ENCODE results near the gene ESRRG.

Gene ESRRG

GRCh38 chr1:216580538-216581057 lies 142.6 kb downstream of the ESRRG start:
- Histone ChIP-seq H4K8ac (ENCODE audit: low read depth, low read length) (no peak overlapping the region), H2BK15ac (ENCODE audit: low read length) (no peak overlapping the region), H3K4ac (ENCODE audit: low read length) (no peak overlapping the region), H2BK5ac (ENCODE audit: low read length) (no peak overlapping the region), H3K4me1 (ENCODE audit: control insufficient read depth in 2 of 2, insufficient read depth in 1 of 2, low read depth in 1 of 2, low read length in 2 of 2) (peaks cover 8% of the 10 kb centered on the region in 2 donors), H3K14ac (ENCODE audit: low read length) (no peak overlapping the region), H3K4me3 (ENCODE audit: low read length in 2 of 2) (no peak overlapping the region), H3K9me3 (replicated peaks in 1 of 2; ENCODE audit: control insufficient read depth in 2 of 2, insufficient read depth in 1 of 2, low read depth in 1 of 2, low read length in 2 of 2) (peaks cover 4 to 5% of the 10 kb centered on the region in 2 donors), H3K4me2 (ENCODE audit: insufficient read depth, low read length, poor library complexity, severe bottlenecking) (no peak overlapping the region), H2BK12ac (ENCODE audit: low read length) (no peak overlapping the region), H4K91ac (ENCODE audit: low read depth, low read length, poor library complexity) (no peak overlapping the region), H3K79me1 (ENCODE audit: low read depth, low read length) (no peaks in the 10 kb centered on the region), H2AFZ (ENCODE audit: low read length) (no peak overlapping the region), H2AK5ac (ENCODE audit: low read depth, low read length) (no peak overlapping the region), H3K27me3 (ENCODE audit: control insufficient read depth in 3 of 3, insufficient read depth in 3 of 3, low read depth in 1 of 3, low read length in 3 of 3) (no peaks in the 10 kb centered on the region), H3K36me3 (replicated peaks in 1 of 2; ENCODE audit: control insufficient read depth in 2 of 2, insufficient read depth in 2 of 2, low read length in 2 of 2) (no peaks in the 10 kb centered on the region), H3K27ac (replicated peaks; ENCODE audit: low read length) (no peak overlapping the region), H3K9ac (ENCODE audit: low read depth, low read length, poor library complexity) (no peak overlapping the region), H3K23ac (ENCODE audit: low read depth, low read length, poor library complexity) (no peak overlapping the region), H3K18ac (ENCODE audit: low read length) (no peak overlapping the region), H2BK120ac (ENCODE audit: low read depth, low read length) (no peak overlapping the region)
- DNase-seq (ENCODE audit: low spot score), result no peak
- no CpG with 5 or more reads among the region's 2 CpGs for WGBS, 2 donors (ENCODE audit: extremely low coverage in 2 of 2, insufficient read length in 2 of 2, insufficient replicate concordance in 1 of 2)

- H3K4me1 ChIP-seq (ENCODE audit: control insufficient read depth in 2 of 2, insufficient read depth in 1 of 2, low read depth in 1 of 2, low read length in 2 of 2), result peaks cover 0 to 6% of the 10 kb centered on the region in 2 donors
- H3K4me2 ChIP-seq (ENCODE audit: insufficient read depth, low read length, poor library complexity, severe bottlenecking), result no peak overlapping the region
- no peak overlapping the region for H2AFZ ChIP-seq (ENCODE audit: low read length)
- no CpG with 5 or more reads among the region's 4 CpGs for WGBS, 2 donors (ENCODE audit: extremely low coverage in 2 of 2, insufficient read length in 2 of 2, insufficient replicate concordance in 1 of 2)
- H4K8ac ChIP-seq (ENCODE audit: low read depth, low read length), result no peak overlapping the region
- H3K9me3 ChIP-seq (replicated peaks in 1 of 2; ENCODE audit: control insufficient read depth in 2 of 2, insufficient read depth in 1 of 2, low read depth in 1 of 2, low read length in 2 of 2), result no peaks in the 10 kb centered on the region
- H2BK120ac ChIP-seq (ENCODE audit: low read depth, low read length), result no peak overlapping the region
- no peaks in the 10 kb centered on the region for H3K79me1 ChIP-seq (ENCODE audit: low read depth, low read length)
- H3K9ac ChIP-seq (ENCODE audit: low read depth, low read length, poor library complexity), result no peak overlapping the region
- H3K23ac ChIP-seq (ENCODE audit: low read depth, low read length, poor library complexity), result no peak overlapping the region
- no peaks in the 10 kb centered on the region for H3K27me3 ChIP-seq (ENCODE audit: control insufficient read depth in 3 of 3, insufficient read depth in 3 of 3, low read depth in 1 of 3, low read length in 3 of 3)
- H3K14ac ChIP-seq (ENCODE audit: low read length), result no peak overlapping the region
- DNase-seq (ENCODE audit: low spot score), result no peak
- H3K4ac ChIP-seq (ENCODE audit: low read length), result no peak overlapping the region
- no peaks in the 10 kb centered on the region for H3K36me3 ChIP-seq (replicated peaks in 1 of 2; ENCODE audit: control insufficient read depth in 2 of 2, insufficient read depth in 2 of 2, low read length in 2 of 2)
- no peak overlapping the region for H2BK12ac ChIP-seq (ENCODE audit: low read length)
- H3K27ac ChIP-seq (replicated peaks; ENCODE audit: low read length), result peak overlapping the region; percentile 42
- no peak overlapping the region for H2BK5ac ChIP-seq (ENCODE audit: low read length)
- no peak overlapping the region for H2BK15ac ChIP-seq (ENCODE audit: low read length)
- H3K4me3 ChIP-seq (ENCODE audit: low read length in 2 of 2), result no peak overlapping the region
- no peak overlapping the region for H2AK5ac ChIP-seq (ENCODE audit: low read depth, low read length)
- H4K91ac ChIP-seq (ENCODE audit: low read depth, low read length, poor library complexity), result no peak overlapping the region
- no peak overlapping the region for H3K18ac ChIP-seq (ENCODE audit: low read length)
These were observed 146.8 kb downstream of the ESRRG start for GRCh38 chr1:216576234-216576937.

GRCh38 chr1:216566641-216567205 lies 156.5 kb downstream of the ESRRG start:
- no peak overlapping the region for H3K27ac ChIP-seq (replicated peaks; ENCODE audit: low read length)
- H2AK5ac ChIP-seq (ENCODE audit: low read depth, low read length), result no peak overlapping the region
- no peak overlapping the region for H2BK12ac ChIP-seq (ENCODE audit: low read length)
- no peak for DNase-seq (ENCODE audit: low spot score)
- H3K27me3 ChIP-seq (ENCODE audit: control insufficient read depth in 3 of 3, insufficient read depth in 3 of 3, low read depth in 1 of 3, low read length in 3 of 3), result no peaks in the 10 kb centered on the region
- no peak overlapping the region for H2BK120ac ChIP-seq (ENCODE audit: low read depth, low read length)
- H3K4me3 ChIP-seq (ENCODE audit: low read length in 2 of 2), result no peak overlapping the region
- H3K23ac ChIP-seq (ENCODE audit: low read depth, low read length, poor library complexity), result no peak overlapping the region
- H2BK15ac ChIP-seq (ENCODE audit: low read length), result no peak overlapping the region
- no peak overlapping the region for H2AFZ ChIP-seq (ENCODE audit: low read length)
- H3K4me2 ChIP-seq (ENCODE audit: insufficient read depth, low read length, poor library complexity, severe bottlenecking), result no peak overlapping the region
- H4K91ac ChIP-seq (ENCODE audit: low read depth, low read length, poor library complexity), result no peak overlapping the region
- H4K8ac ChIP-seq (ENCODE audit: low read depth, low read length), result no peak overlapping the region
- no peaks in the 10 kb centered on the region for H3K79me1 ChIP-seq (ENCODE audit: low read depth, low read length)
- no peak overlapping the region for H3K4ac ChIP-seq (ENCODE audit: low read length)
- no peak overlapping the region for H2BK5ac ChIP-seq (ENCODE audit: low read length)
- H3K36me3 ChIP-seq (replicated peaks in 1 of 2; ENCODE audit: control insufficient read depth in 2 of 2, insufficient read depth in 2 of 2, low read length in 2 of 2), result no peaks in the 10 kb centered on the region
- H3K9ac ChIP-seq (ENCODE audit: low read depth, low read length, poor library complexity), result no peak overlapping the region
- no peak overlapping the region for H3K14ac ChIP-seq (ENCODE audit: low read length)
- WGBS, 2 donors (ENCODE audit: extremely low coverage in 2 of 2, insufficient read length in 2 of 2, insufficient replicate concordance in 1 of 2), result no CpG with 5 or more reads among the region's 3 CpGs
- H3K9me3 ChIP-seq (replicated peaks in 1 of 2; ENCODE audit: control insufficient read depth in 2 of 2, insufficient read depth in 1 of 2, low read depth in 1 of 2, low read length in 2 of 2), result no peaks in the 10 kb centered on the region
- no peak overlapping the region for H3K18ac ChIP-seq (ENCODE audit: low read length)
- H3K4me1 ChIP-seq (ENCODE audit: control insufficient read depth in 2 of 2, insufficient read depth in 1 of 2, low read depth in 1 of 2, low read length in 2 of 2), result no peaks in the 10 kb centered on the region

- Histone ChIP-seq H3K27me3 (ENCODE audit: control insufficient read depth in 3 of 3, insufficient read depth in 3 of 3, low read depth in 1 of 3, low read length in 3 of 3) (no peaks in the 10 kb centered on the region), H3K14ac (ENCODE audit: low read length) (no peak overlapping the region), H2BK15ac (ENCODE audit: low read length) (no peak overlapping the region), H3K4me2 (ENCODE audit: insufficient read depth, low read length, poor library complexity, severe bottlenecking) (no peak overlapping the region), H3K4ac (ENCODE audit: low read length) (no peak overlapping the region), H2BK12ac (ENCODE audit: low read length) (no peak overlapping the region), H3K9me3 (replicated peaks in 1 of 2; ENCODE audit: control insufficient read depth in 2 of 2, insufficient read depth in 1 of 2, low read depth in 1 of 2, low read length in 2 of 2) (no peaks in the 10 kb centered on the region), H4K8ac (ENCODE audit: low read depth, low read length) (no peak overlapping the region), H2BK5ac (ENCODE audit: low read length) (no peak overlapping the region), H3K27ac (replicated peaks; ENCODE audit: low read length) (no peak overlapping the region), H3K4me1 (ENCODE audit: control insufficient read depth in 2 of 2, insufficient read depth in 1 of 2, low read depth in 1 of 2, low read length in 2 of 2) (peaks cover 0 to 3% of the 10 kb centered on the region in 2 donors), H3K23ac (ENCODE audit: low read depth, low read length, poor library complexity) (no peak overlapping the region), H2AFZ (ENCODE audit: low read length) (no peak overlapping the region), H3K4me3 (ENCODE audit: low read length in 2 of 2) (no peak overlapping the region), H2BK120ac (ENCODE audit: low read depth, low read length) (no peak overlapping the region), H3K79me1 (ENCODE audit: low read depth, low read length) (no peaks in the 10 kb centered on the region), H3K36me3 (replicated peaks in 1 of 2; ENCODE audit: control insufficient read depth in 2 of 2, insufficient read depth in 2 of 2, low read length in 2 of 2) (no peaks in the 10 kb centered on the region), H3K18ac (ENCODE audit: low read length) (no peak overlapping the region), H3K9ac (ENCODE audit: low read depth, low read length, poor library complexity) (no peak overlapping the region), H2AK5ac (ENCODE audit: low read depth, low read length) (no peak overlapping the region), H4K91ac (ENCODE audit: low read depth, low read length, poor library complexity) (no peak overlapping the region)
- WGBS, 2 donors (ENCODE audit: extremely low coverage in 2 of 2, insufficient read length in 2 of 2, insufficient replicate concordance in 1 of 2), result no CpG with 5 or more reads among the region's 8 CpGs
- no peak for DNase-seq (ENCODE audit: low spot score)
These were observed 160.1 kb downstream of the ESRRG start for GRCh38 chr1:216563087-216563486.
